GM21786 (cell line): Measurements from ENCODE around the gene ETS2.

Experiments used
- ATAC-seq: cut with Tn5 transposase; IDR thresholded peaks from one replicate; pipeline ENCODE4 v1.9.1; 2021; ENCODE audit not compliant: unreplicated experiment

ETS2 gene

GRCh38 chr21:38800924-38801744 lies 4.6 kb upstream of the ETS2 start:
- ATAC-seq, result no peak

GRCh38 chr21:38802050-38803026 lies 3.4 kb upstream of the ETS2 start:
- no peak for ATAC-seq

GRCh38 chr21:38803075-38803660 lies 2.6 kb upstream of the ETS2 start:
- ATAC-seq, result no peak

- no peak for ATAC-seq
Measured at GRCh38 chr21:38804030-38804788, 1.5 kb upstream of the ETS2 start.

- peak; percentile 18 for ATAC-seq
Measured at GRCh38 chr21:38804789-38805327, 871 bp upstream of the ETS2 start.

GRCh38 chr21:38806153-38806941 lies 618 bp downstream of the ETS2 start:
- ATAC-seq, result peak; percentile 14

- no peak for ATAC-seq
Measured at GRCh38 chr21:38806942-38807284, 1.2 kb downstream of the ETS2 start.

GRCh38 chr21:38807441-38807871 lies 1.7 kb downstream of the ETS2 start:
- ATAC-seq, result no peak

GRCh38 chr21:38807986-38808385 lies 2.3 kb downstream of the ETS2 start:
- no peak for ATAC-seq

GRCh38 chr21:38809198-38809878 lies 3.6 kb downstream of the ETS2 start:
- no peak for ATAC-seq

GRCh38 chr21:38810034-38810825 lies 4.5 kb downstream of the ETS2 start:
- no peak for ATAC-seq

GRCh38 chr21:38810826-38811164 lies 5.1 kb downstream of the ETS2 start:
- ATAC-seq, result no peak

GRCh38 chr21:38811257-38811656 lies 5.5 kb downstream of the ETS2 start:
- no peak for ATAC-seq

- no peak for ATAC-seq
Measured at GRCh38 chr21:38813143-38813542, 7.4 kb downstream of the ETS2 start.

- ATAC-seq, result no peak
Measured at GRCh38 chr21:38813547-38813946, 7.8 kb downstream of the ETS2 start.

- ATAC-seq, result no peak
Measured at GRCh38 chr21:38814126-38815059, 8.7 kb downstream of the ETS2 start.

GRCh38 chr21:38815060-38815405 lies 9.3 kb downstream of the ETS2 start:
- no peak for ATAC-seq
